Femur (tissue), 1 donor: ENCODE measurements around the gene DYNLRB1.
"Not testable (repeated sequence)": the region's sequence is repeated elsewhere in the genome, so short reads cannot be mapped to it uniquely, and the experiment has no call there.

Source experiments
- DNase-seq: peaks from one replicate; pipeline ENCODE4 v3.0.0-alpha.2; 2017

Gene DYNLRB1

DNA sequence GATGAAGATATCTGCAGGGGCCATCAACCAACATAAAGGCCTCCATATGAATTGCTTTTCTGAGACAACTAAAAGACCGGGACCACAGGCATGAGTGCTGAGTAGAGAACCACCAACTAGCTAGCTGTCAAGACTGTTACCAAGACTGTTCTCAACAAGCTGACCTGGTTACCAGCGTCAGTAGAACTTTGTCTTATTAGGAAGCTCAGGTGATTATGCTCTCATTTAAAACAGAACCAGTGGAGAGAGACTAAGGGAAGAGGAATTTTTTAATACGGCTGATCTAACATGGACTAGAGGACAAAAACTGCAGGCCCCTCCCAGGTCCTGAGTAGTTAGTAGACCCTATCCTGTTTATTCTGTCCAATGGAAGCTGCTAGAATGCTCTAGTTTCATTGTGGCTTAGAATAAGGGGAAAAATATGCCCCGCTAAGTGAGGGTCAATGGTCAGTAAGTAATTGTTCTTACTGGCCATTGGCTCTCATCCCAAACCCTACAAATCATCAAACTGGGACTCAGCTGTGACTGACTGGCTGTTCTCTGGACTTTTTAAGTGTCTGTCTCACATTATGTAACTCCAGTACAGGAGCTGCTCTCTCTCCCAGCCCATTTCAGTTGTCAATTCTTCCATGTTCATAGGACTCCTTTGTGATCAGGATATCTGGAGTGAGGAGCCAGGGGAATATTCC is 3.8 kb upstream of the DYNLRB1 start:
- no peak for DNase-seq

DNA sequence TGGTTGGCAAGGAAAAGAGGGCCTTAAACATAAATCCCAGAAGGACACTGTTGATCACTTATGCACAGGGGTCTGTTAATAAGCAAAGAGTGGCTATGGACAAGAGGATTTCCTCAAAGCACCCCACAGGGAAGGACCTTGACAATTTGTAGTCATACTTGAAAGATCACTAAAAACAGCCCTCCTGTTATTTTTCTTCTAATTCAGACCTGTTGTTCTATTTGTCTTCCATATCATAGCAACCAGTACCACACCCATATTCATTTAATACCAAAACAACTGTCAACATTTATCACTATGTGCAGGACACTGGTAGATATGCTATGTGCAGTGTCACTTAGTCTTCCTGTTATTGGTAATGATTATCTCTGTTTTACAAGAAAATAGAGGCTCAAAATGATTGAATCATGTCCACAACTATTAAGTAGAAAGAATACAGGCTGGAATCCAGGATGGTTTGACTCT is 3.2 kb upstream of the DYNLRB1 start:
- no peak for DNase-seq

DNA sequence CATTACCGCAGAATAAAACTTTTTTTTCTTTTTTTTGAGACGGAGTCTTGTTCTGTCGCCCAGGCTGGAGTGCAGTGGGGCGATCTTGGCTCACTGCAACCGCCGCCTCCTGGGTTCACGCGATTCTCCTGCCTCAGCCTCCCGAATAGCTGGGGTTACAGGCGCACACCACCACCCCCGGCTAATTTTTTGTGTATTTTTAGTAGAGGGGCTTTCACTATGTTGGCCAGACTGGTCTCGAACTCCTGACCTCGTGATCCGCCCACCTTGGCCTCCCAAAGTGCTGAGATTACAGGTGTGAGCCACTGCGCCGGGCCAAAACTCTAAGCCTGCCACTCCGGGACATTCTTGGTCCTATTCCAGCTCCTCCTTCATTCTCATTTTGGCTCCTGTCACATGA is 2.2 kb upstream of the DYNLRB1 start:
- not testable (repeated sequence) for DNase-seq

DNA sequence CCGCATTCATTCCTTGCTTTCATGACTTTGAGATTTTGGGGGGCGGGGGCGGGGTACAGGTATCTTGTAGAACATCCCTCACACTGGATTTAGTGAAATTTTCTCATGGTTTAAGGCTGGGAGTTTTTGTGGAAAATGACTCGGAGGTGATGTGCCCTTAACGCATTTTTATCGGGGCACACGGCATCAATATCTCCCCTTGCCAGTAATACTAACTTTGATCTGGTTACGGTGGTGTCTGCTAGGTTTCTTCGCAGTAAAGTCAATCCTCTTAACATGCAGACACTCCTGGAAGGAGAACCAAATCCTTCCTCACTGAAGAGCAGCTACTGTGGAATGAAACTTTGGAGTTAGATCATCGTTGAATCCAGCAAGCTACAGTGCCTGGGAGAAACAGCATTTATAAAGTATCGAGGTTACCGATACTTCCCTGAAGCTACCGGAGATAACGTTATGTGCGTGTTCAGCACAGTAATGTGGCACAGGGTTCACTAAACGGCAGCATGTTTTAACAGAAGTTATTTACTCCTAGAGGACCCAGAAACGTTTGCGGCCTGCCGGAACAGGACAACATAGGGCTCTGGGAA is 1.2 kb upstream of the DYNLRB1 start:
- no peak for DNase-seq

DNA sequence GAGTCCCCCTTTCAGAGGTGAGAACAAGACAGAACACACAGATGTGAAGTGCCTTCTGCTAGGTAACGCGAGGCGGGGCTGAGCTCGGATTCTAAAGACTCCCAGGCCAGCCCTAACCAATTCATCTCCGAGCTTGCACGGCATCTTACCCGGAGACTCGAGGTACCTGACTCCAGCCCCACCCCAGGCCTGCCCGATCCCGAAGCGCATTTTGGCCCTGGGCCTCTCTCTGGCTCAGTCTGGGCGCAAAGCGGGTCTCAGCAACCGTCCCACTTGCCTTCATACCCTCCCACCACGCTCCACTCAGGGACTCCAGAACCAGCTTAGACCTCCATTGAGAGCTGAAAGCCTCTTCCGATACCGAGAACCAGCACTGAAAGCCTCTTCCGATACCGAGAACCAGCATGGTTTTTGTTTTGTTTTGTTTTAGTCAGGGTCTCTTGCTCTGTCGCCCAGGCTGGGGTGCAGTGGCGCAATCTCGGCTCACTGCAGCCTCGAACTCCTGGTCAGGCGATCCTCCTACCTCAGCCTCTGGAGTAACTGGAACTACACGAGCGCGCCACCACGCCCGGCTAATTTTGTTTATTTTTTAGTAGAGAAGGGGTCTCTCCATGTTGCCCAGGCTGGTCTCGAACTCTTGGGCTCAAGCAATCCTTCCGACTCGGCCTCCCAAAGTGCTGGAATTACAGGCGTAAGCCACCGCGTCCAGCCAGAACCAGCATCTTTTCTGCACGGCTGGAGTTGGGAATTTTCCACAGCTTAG is 557 bp upstream of the DYNLRB1 start:
- peak; percentile 60 for DNase-seq

DNA sequence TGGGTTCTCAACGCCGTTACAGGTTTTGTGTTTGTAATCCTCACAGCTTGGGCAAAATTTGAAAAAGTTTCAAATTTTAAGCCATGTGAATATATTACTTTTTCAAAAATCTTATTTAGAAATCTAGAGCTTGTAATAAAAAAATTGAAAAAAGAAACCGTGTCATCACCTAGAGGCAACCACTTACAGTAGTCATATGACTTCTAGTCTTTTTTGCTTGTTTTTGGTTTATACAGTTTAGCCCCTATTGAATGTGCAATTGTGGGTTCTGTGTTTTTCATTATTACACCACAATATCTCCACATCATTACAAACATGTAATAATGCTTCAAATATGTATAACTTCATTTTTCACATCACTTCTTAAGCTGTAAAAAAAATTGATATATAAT is 888 bp downstream of the DYNLRB1 start:
- DNase-seq = no peak

DNA sequence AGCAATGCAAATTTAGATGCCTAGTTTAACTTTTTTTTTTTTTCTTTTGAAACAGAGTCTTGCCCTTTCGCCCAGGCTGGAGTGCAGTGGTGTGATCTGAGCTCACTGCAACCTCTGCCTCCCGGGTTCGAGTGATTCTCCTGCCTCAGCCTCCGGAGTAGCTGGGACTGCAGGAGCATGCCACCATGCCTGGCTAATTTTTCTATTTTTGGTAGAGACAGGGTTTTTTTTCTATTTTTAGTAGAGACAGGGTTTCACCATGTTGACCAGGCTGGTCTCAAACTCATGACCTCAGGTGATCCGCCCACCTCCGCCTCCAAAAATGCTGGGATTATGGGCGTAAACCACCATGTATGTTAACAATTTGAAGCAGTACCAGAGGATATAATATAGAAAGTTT is 2.6 kb downstream of the DYNLRB1 start:
- DNase-seq = not testable (repeated sequence)

DNA sequence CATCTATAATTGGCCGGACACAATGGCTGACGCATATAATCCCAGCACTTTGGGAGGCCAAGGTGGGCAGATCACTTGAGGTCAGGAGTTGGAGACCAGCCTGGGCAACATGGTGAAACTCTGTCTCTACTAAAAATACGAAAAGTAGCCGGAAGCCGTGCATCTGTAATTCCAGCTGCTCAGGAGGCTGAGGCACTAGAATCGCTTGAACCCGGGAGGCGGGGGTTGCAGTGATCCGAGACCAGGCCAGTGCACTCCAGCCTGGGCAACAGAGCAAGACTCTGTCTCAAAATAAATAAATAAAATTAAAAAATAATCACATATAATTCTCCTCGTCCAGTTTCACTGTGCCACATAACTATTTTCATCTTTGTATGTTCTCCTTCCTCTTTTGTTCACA is 3.6 kb downstream of the DYNLRB1 start:
- not testable (repeated sequence) for DNase-seq

DNA sequence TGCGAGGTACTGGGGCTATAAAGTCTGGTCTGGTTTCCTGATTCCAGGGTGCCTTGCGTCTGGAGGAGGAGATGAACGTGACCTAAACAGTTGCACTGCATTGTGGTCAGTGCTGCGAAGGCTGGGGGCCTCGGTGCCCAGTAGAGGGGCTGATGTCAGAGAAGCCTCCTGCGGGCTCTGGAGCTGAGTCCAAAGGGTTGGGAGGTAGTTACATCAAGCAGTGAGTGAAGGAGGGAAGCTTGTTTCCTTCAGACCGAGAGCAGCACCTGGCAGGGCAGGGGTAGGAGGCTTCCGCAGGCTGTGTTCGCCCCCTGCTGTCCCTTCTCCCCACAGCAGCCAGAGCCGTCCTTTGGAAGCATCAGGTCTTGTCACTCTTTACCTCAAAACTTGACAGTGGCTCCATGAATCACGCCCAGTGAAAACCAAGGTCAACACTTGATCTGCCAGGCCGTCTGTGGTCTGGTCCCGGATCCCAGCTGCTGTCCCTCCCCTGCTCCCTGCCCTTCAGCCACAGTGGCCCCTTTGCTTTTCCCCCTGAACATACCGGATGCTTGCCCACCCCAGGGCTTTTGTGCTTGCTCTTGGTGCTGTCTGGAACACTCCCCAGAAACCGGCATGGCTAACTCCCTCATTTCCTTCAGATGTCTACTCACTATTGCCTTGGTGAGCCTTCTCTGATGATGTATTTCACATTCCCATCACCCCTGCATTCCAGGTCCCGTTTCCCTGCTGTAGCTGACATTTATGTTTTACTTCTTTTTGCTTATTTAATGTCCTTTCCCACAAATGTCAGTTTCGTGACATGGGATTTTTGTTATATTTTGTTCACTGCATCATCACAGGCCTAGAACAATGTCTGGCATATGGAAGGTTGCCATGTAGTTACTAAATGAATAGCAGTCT is 7.0 kb downstream of the DYNLRB1 start:
- DNase-seq = peak; percentile 60

DNA sequence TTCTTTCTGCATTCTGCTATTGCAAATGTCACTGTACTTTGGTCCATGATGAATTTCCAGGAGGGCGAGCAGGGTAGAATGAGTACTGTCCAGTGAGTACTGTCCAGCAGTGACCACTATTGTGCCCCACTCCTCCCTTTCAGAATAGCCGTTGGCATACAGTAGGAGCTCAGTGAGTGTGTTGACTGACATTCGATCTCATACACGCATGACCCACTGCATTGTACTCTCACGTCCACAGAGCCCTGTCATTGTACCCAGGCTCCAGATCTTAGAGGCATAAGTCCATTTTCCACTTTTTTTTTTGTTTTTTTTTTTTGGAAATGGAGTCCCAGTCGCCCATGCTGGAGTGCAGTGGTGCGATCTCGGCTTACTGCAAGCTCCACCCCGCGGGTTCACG is 8.2 kb downstream of the DYNLRB1 start:
- DNase-seq = no peak

DNA sequence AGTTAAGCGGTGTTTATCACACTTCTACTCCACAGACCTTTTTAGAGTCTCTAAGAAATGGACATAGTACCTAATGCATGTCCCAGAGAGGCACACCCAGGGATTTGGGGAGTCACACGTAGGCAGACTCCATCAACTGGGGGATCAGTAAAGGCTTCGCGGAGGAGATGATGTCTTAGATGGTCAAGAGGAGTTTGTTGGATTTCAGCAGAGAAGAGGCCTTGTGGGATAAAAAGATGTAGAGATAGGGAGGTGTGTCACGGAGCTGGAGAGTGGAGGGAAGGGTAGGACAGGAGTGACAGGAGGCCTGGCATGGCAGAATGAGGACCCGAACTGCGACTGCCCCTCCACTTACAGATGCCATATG is 9.1 kb downstream of the DYNLRB1 start:
- no peak for DNase-seq

DNA sequence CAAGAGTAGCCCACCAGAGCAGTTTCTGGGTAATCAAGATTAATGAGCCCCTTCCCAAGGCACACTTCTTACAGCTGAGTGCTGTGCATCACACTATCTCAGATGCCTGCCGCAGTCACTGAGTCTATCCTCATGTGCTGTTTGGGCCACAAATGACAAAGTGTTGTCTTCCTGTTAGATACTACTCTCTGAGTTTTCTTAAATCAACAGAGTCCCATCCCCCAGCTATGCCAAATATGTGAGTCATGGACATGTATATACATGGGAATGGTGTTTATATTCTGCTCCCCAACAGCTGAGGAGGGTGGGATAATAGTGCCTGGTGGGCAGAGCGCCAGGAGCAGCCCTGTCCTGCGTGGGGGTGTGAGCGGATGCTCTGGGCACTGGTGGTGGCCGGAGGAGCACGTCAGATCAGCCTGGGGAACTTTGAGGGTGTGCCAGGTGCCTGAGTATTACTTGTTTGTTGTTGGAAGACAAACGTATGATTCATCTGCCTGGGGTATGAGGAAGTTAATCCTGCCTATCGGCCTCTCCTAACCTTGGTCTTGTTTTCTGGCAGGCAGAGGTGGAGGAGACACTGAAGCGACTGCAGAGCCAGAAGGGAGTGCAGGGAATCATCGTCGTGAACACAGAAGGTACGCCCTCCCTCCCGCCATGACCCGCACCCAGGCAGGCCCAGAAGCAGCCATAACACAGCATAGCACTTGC is 9.6 kb downstream of the DYNLRB1 start:
- DNase-seq = peak; percentile 69

DNA sequence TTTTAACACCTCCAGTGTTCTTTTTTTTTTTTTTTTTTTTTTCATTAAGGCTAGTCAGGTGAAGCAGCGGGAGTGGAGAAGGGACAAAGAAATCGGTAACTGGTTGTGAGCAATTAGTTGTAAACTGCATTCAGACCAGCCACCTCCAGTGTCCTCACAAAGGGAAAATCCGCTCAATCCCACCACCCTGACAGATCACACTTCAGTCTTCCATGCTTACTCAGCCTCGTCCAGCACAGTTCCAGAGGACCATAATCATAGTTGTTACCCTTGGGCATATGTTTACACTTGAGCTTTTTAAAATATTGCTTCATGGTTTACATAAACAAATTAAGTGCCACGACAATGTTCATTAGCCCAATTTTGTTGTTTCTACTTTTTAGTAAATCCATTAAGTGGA is 10.2 kb downstream of the DYNLRB1 start:
- no peak for DNase-seq

DNA sequence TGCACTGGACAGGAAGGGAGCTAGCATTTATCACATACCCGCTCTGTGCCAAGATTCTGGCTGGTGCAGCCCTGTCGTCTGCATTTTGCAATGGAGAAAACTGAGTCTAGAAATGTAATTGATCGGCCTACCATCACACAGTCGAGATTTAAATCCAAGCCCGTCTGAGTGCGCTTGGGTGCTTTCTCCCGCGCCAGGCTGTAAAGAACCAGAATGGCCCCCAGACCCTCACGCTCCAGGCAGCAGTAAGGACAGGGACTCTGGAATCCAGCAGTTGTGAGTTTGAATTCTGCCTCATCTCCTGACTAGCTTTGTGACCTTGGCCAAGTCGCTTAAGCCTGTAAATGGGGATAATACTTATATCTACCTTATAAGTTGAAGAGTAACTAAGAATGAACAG is 10.8 kb downstream of the DYNLRB1 start:
- no peak for DNase-seq

DNA sequence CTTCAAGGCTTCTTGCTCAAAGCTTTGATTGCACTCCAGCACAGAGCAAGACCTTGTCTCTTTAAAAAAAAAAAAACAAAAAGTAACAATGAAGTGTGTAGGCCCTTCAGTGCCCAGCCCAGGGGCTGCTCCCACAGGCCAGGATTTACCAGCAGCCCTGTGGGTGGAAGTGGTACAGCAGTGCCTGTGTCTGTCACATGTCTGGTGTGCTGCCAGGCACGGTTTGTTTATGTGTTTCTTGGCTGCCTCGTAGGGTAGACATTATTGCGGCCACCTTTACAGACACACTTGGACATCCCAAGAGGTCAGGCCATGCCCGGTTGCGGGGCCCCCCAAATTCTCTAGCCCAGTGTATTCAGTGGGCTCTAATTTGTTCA is 12.7 kb downstream of the DYNLRB1 start:
- DNase-seq = no peak

DNA sequence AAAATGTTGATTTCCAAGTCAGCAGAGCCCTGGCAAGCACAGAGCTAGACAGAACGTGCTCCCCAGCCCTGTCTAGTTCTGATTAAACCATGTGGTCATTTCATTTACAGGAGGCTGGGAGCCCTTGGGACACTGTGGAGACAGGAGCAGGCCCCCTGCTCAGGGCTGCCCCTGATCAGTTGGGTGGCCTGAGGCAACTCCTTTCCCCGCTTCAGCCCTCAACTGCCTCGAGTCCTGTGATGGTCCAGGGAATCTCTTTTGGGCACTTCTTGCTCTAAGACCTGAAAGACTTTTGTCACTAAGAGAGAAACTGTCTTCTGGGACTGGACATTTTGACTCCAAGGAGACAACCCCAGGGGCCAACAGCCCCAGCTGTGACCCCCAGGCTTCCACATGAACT is 13.5 kb downstream of the DYNLRB1 start:
- DNase-seq = no peak

DNA sequence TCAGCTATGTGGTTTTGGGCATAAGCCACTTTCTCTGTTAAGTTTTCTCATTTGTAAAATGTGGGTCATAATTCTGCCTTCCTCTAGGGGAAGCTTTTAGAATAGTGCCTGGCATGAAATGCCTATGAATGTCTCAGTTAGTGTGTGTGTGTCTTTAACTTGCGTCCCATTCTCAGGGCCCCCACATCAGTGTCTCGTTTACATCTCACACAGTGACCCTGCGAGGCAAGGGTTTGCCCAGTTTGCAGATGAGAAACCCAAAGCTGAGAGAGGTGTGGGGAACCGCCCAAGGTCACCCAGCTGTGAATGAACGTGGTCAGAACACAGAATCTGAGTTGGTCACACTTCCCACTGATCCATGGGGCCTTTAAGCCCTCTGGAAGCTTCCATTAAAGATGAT is 14.1 kb downstream of the DYNLRB1 start:
- no peak for DNase-seq

DNA sequence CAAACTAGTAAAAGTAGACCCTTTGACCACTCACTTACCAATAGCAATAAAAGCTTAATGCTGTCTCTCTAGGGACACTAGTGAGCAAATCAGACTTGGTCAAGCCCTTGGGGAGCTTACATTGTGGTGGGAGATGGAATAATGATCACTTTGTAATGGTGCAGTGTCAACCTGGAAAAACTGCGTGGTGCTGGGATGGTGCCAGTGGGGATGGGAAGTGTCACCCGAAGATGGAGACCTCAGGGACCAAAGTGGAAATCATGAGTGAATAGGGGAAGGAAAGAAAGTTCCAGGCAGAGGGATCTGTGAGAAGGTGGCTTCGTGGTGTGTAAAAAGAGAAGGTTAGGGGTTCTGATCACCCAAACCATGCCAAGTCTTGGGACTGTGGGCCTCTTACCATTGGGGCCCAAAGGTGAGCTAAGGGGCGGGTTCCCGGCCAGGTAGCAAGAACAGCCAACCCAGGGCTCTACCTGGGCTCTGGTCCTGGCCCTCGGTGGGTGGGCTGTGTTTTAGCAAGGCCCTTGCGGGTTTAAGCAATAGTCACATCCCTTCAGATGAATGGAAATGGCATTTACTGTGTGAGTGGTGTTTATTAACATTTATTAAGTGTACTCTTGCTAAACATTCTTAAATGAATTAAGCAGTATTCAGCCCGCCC is 15.5 kb downstream of the DYNLRB1 start:
- DNase-seq = no peak

DNA sequence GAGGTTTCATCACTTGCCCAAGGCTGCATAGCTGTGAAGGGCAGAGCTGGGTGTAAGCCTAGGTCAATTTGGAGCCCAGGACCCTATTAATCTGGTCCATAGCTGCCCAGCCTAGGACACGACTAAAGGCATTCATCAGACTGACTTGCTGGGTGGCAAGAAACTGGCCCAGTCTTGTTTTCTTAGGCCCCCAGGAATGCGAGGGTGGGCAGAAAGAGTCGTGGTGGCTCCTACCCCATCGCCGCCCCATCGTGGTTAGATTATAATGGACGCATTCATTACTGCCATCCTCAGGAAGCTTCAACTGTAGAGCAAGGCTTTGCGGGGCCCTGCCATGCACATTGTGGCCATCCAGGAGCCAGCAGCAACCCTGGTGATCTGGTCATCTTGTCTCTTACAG is 16.1 kb downstream of the DYNLRB1 start:
- no peak for DNase-seq

DNA sequence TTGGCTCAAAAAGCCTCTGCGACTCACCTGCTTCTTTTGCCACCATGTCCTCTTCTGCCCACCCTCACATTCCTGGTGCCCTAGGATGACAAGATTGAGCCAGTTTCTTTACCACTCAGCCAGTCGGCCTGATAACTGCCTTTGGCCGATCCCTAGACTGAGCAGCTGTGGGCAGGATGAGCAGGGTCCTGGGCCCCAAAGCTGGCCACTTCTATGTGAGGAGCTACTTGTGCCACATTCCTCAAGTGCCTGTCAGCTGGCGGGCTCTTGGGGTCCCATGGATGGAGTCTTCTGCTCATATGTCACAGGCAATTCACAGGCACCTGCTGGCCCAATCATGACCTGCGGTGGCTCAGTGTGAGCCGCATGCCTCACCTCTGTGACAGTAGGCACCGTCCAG is 16.5 kb downstream of the DYNLRB1 start:
- DNase-seq = no peak

DNA sequence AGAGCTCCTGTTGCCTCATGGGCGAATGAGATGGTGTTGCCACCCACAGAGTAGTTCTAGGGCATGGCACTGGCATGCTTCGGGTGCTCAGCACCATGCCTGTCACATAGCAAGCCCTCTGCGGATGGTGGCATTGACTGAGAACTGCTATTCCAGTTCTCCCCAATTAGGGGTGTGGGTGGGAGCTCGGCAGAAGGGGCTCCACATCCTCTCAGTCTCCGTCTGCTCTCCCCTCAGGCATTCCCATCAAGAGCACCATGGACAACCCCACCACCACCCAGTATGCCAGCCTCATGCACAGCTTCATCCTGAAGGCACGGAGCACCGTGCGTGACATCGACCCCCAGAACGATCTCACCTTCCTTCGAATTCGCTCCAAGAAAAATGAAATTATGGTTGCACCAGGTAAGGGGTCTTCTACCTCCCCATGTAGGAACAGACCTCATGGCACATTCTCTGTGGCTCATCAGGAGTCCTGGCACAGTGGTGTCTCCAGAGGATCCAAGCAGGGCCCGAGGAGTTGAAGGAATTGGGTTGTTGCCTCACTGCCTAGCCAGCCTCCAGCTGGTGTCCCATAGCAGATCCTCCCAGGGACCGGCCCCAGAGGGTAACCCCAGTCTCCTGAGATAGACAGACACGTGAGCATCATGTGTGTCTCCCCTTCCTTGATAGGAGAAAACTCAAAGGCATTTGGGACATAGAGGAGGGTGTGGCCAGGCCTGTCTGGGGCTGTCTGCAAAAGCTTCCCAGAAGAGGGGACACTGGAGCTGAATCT is 18.4 kb downstream of the DYNLRB1 start:
- DNase-seq = no peak
